ENCODE measurements around the gene BMP7. TPM values are rescaled to one million over a fixed set of nuclear protein-coding genes. Genes with fewer than 3 reads are reported as not detected.

BMP7 gene
- total and polyA plus RNA-seq, 12 donors: 0.72 to 19.2 (median 4.1) TPM

- Histone ChIP-seq H3K4me1 (no peaks in the 10 kb centered on the region), H3K4me3 (no peak overlapping the region)
- no peak for DNase-seq
These were observed 48.0 kb downstream of the BMP7 start for GRCh38 chr20:57218489-57218888.

GRCh38 chr20:57217802-57218201, 48.6 kb downstream of the BMP7 start:
- Histone ChIP-seq H3K4me1 (peaks cover 0 to 5% (median 3%) of the 10 kb centered on the region in 9 donors), H3K9me3 (no peaks in the 10 kb centered on the region), H3K27me3 (peaks cover 0 to 21% (median 0%) of the 10 kb centered on the region in 7 donors), H3K4me3 (no peak overlapping the region), H3K36me3 (no peaks in the 10 kb centered on the region), H3K27ac (no peak overlapping the region)
- TF ChIP-seq CTCF (IDR thresholded peaks at IDR 0.05): no peak
- ATAC-seq (no peak), DNase-seq (no peak)
- WGBS, 2 donors: 72 to 84% methylated on average over 9 of the region's 9 CpGs
- intact Hi-C loops (cut with DNase I): no loop called here

More at GRCh38 chr20:57218489-57218888, 48.0 kb downstream of the BMP7 start:
- Histone ChIP-seq H3K9me3 (no peaks in the 10 kb centered on the region), H3K27me3 (peaks cover 0 to 23% (median 0%) of the 10 kb centered on the region in 7 donors), H3K36me3 (no peaks in the 10 kb centered on the region), H3K27ac (no peak overlapping the region)
- WGBS, 2 donors: 95 to 98% methylated on average over 5 of the region's 5 CpGs
- no peak for ATAC-seq
- intact Hi-C loops (cut with DNase I): no loop called here
- no peak for TF ChIP-seq CTCF (IDR thresholded peaks at IDR 0.05)

GRCh38 chr20:57216669-57217068, 49.8 kb downstream of the BMP7 start:
- H3K4me1 ChIP-seq: peaks cover 0 to 16% (median 10%) of the 10 kb centered on the region in 9 donors
- no peak overlapping the region for H3K4me3 ChIP-seq
- H3K36me3 ChIP-seq: no peaks in the 10 kb centered on the region
- H3K27me3 ChIP-seq: peaks cover 0 to 14% (median 0%) of the 10 kb centered on the region in 7 donors
- no peaks in the 10 kb centered on the region for H3K9me3 ChIP-seq
- 66 to 82% methylated on average over 9 of the region's 9 CpGs for WGBS, 2 donors
- no peak for ATAC-seq
- H3K27ac ChIP-seq: no peak overlapping the region
- intact Hi-C loops (cut with DNase I): no loop called here
- TF ChIP-seq CTCF (IDR thresholded peaks at IDR 0.05): no peak
- DNase-seq: no peak

- DNase-seq: no peak
- Histone ChIP-seq H3K27me3 (peaks cover 0 to 9% (median 0%) of the 10 kb centered on the region in 7 donors), H3K27ac (no peak overlapping the region), H3K9me3 (no peaks in the 10 kb centered on the region), H3K4me3 (no peak overlapping the region), H3K4me1 (peaks cover 0 to 19% (median 10%) of the 10 kb centered on the region in 9 donors), H3K36me3 (no peaks in the 10 kb centered on the region)
- WGBS, 2 donors: 81 to 89% methylated on average over 10 of the region's 10 CpGs
- intact Hi-C loops (cut with DNase I): no loop called here
- TF ChIP-seq CTCF (IDR thresholded peaks at IDR 0.05): no peak
- ATAC-seq: no peak
These were observed 50.5 kb downstream of the BMP7 start for GRCh38 chr20:57215826-57216471.
